ENCODE data around the gene PLXDC1.
A peak's percentile ranks its signal among the peaks of the same experiment; 100 is the strongest.

The PLXDC1 gene

GRCh38 chr17:39096508-39097149, 54.8 kb downstream of the PLXDC1 start:
- no peak for DNase-seq

DNA sequence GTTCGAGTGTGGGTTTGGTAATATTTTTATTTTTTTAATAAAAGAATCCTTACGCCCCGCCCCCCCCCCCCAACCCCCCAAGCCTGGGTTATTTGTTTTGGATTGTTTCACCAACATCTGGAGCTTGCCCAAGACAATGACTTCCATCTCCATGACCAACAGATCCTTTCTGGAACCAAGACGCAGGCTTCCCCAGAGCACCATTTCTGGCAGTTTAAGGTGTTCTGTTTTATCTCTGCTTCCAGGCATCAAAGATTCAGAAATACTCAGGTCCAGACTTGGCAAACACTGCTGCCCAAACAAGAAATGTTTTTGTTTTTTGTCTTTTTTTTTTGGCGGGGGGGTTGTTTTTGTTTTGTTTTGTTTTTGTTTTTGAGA, 56.1 kb downstream of the PLXDC1 start:
- no peak for DNase-seq

- no peak for DNase-seq
Measured at GRCh38 chr17:39094607-39095308, 56.7 kb downstream of the PLXDC1 start.

DNA sequence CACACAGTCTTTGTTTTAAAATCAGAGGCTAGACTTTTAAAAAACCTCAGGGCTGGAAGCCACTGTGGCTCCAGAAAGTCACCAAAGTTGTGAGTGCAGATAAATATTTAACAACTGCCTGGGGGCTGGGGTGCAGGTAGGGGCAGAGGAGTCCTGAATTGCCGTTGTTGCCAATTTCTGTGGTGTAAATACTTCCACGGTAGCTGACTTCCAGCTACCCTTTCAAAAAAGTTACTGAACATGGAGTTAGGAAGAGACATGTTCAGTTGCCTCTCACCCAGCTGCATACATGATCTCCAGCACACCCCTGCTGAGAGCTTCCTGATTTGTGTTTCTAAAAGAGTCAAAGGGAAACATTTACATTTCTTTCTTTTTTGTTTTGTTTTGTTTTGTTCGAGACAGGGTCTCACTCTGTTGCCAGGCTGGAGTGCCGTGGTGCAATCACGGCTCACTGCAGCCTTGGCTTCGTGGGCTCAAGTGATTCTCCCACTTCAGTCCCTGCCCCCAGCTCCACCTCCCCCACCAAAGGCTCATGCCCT, 58.7 kb downstream of the PLXDC1 start:
- no peak for DNase-seq

DNA sequence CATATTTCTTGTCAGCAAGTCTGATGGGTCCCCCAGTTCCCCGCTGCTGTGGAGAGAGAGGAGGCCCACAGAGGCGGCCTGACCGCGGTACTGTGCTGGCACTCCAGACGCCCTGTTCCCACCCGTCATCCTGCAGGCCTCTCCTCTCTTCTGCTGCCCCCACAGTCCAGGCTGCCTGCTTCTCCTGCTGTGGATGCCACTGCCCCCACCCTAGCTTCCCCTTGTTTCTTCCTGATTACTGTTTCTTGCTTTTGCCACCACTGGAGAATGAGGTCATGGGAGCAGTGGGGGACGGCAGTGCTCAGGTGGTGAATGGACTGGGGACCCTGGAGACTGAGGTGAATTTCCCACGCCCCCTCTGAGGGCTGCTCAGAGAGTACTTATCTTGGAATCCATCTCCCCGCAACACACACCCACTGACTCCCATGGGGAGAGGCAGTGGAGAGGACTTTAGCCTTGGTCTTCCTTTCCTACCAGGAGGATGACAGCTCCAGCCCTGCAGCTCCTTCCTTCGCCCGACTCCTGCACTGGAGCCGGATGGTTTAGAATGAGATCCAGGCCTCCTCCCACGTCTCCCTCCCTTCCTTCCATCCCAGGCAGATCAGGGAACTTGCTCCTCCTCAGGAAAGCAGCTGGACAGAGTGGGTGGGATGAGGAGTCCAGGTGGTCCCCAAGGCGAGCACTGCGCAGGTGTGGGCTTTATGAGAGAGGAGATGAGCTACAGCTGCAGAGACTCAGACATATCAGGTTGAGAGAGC, 60.4 kb downstream of the PLXDC1 start:
- no peak for DNase-seq

DNA sequence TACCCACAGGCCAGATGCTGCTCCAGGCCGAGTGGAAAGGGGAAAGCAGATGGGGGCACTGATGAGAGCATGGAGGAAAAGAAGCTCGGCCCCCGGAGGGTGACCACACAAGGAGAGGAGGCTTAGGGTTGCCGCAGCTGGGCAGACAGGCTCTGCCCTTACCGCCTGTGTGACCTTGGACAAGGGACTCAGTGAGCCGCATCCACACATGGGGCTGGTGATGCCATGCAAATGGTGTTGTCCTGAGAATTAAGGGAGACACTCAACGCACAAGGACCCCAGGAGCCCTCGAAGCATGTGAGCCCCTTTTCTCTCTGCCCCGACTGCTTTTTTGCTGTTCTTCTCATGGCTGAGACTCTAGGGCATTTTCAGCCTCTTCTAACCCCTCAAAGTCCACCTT, 61.0 kb downstream of the PLXDC1 start:
- DNase-seq: no peak

GRCh38 chr17:39084558-39084957, 66.9 kb downstream of the PLXDC1 start:
- DNase-seq: no peak

- no peak for DNase-seq
Measured at GRCh38 chr17:39083270-39083669, 68.2 kb downstream of the PLXDC1 start.

DNA sequence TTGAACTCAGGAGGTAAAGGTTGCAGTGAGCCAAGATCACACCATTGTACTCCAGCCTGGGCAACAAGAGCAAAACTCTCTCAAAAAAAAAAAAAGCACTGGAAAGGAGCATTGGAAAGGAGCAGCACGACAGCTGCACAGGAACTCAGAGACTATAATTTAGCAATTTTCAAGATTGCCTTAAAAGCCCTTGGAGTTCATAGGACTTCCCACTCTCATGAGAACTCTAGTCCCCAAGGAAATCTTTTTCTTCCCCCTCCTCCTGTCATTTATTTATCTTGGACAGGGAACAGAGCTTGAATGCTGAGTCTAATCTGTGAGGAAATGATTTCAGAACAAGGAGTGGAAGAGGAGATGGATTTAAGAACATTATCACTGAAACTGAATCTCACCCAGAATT, 69.0 kb downstream of the PLXDC1 start:
- DNase-seq: no peak

DNA sequence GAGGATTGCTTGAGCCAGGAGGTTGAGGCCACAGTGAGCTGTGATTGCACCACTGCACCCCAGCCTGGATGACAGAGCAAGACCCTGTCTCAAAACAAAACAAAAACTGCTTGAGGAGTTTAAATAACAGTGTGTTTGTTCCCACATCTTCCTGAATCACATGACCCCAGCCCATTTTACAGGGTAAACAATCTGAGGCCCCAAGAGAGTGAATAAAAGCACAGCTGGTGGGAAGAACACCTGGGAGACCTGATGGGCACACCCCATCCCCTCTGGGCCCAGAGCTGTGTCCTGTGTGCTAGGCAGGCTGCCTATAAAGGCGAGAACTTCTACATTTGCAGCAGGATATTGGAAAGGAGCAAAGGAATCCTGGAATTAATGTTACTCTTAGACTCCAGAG, 69.6 kb downstream of the PLXDC1 start:
- DNase-seq: no peak

DNA sequence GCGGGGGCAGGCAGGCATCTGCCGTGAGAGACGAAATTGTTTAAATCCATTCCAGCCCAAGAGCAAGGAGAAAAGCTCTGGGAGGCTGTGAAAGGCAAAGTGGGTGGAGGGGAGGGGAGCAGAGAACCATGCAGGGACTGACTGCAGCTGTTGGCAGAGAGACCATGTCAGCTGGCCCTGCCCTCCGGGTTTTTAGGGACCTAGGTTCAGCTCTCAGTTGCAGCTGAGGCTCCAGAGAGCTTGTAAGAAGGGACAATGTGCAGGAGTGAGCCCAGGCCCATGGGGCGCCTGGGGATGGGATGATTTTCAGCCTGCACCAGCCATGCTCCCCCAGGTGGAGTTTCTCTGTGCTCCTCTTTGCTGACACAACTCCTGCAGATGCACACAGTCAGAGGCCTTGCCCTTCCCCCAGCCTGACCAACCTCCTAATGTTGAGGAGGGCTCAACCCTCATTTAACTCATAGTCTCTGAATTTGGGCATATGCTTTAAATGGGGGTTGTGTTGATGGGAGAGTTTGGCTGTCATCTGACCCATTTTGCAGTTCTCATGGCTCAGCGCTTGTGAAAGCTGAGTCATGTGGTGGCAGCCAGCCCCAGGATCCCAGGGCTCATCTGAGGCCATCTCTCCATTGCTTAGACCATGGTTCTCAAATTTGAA, 70.9 kb downstream of the PLXDC1 start:
- peak in 1 of 14 donors; percentile 8 for DNase-seq

DNA sequence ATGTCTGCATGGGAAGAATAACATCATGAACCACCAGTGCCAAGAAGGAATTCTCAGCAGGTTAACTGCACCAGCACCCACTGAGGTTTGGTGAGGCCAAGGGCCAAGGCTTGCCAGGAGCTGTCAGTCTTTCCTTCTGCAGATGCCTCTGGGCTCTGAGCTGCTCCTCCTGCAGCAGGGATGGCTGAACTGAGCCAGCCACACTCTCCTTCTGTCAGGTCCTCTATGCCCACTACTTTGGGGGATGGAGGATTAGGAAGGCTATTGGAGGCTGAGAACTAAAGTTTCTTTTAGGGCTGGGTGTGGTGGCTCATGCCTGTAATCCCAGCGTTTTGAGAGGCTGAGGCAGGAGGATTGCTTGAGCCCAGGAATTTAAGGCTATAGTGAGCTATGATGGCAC, 71.6 kb downstream of the PLXDC1 start:
- DNase-seq: no peak

- DNase-seq: no peak
Measured at GRCh38 chr17:39077866-39078265, 73.6 kb downstream of the PLXDC1 start.

GRCh38 chr17:39077252-39077651, 74.2 kb downstream of the PLXDC1 start:
- DNase-seq: no peak

- no peak for DNase-seq
Measured at GRCh38 chr17:39074676-39075075, 76.8 kb downstream of the PLXDC1 start.

GRCh38 chr17:39073916-39074315, 77.5 kb downstream of the PLXDC1 start:
- DNase-seq: no peak

GRCh38 chr17:39073353-39073752, 78.1 kb downstream of the PLXDC1 start:
- DNase-seq: no peak

DNA sequence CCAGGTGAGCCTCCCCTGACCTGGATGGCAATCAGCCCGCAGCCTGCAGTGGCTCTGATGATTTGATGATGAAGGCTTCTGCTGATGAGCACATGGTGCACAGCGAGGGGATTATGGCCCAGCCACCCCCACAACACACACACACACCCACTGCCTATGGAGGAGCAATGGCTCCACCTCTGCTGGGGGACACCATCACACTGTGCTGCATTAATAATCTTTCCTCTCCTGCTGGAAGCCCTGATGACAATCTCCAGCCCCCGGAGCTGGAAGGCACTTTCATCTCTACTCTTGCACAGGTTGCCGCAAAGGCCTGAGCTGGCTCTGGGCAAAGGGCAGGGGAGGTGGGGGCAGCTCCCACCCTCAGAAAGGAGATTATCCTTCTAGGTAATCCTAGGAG, 79.9 kb downstream of the PLXDC1 start:
- no peak for DNase-seq

DNA sequence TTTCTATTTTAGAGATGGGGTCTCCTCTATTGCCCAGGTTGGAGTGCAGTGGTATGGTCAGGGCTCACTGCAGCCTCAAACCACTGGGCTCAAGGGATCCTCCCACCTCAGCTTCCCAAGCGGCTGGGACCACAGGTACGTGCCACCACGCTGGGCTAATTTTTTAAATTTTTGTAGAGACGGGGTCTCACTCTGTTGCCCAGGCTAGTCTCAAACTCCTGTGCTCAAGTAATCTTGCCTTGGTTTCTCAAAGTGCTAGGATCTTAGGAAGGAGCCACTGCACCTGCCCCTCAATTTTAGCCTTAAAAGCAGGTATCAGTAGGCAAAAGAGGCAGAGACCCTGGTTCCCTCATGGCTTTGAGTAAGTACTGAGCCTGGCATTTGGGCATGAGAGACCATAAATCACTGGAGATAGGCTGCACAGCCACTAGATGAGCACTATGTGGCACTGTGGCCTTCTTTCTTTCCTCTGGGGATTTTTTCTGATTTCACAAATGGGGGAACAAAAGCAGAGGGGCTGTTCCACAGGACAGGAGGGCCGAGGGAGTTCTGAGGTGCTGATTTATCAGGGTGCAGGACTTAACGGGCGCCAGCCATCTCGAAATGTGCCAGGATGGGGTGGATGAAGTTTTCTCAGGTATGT, 82.2 kb downstream of the PLXDC1 start:
- DNase-seq: peak in 1 of 14 donors; percentile 8

DNA sequence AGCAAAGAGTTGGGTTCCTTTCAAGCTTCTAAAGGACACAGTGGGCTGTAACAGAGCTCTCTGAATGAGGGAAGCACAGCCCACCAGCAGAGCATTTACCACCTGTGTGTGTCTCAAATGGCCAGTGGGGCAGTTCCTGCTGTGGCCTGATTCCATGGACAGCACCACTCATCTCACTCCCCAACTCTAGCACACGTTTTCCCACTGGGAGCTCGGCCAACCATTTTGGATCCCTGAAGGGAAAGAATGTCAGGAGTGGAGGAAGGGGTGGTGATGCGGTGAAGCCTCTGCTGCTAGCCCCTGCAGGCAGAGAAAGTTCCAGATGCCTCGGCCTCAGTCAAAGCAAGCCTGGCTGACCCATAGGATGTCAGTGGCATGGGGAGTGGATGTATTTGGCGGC, 86.6 kb downstream of the PLXDC1 start:
- no peak for DNase-seq

DNA sequence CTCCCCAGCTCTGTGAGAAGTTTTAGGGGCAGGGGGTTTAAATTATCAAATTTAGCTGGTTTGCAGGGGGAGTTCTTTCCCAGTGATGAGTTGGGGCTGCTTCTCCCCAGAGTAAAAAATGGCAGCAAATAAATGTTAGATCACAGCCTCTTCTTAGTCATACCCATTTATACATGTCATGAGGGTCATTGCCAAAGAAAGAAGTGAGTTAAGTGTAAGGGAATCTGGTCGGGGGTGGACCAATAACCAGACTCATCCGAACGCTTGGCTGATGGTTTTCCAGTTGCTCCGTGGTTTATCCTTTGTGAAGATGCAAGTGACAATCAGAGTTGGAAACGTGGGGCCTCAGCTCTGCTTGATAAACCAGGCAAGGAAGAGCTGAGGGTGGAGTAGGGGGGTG, 87.1 kb downstream of the PLXDC1 start:
- no peak for DNase-seq

DNA sequence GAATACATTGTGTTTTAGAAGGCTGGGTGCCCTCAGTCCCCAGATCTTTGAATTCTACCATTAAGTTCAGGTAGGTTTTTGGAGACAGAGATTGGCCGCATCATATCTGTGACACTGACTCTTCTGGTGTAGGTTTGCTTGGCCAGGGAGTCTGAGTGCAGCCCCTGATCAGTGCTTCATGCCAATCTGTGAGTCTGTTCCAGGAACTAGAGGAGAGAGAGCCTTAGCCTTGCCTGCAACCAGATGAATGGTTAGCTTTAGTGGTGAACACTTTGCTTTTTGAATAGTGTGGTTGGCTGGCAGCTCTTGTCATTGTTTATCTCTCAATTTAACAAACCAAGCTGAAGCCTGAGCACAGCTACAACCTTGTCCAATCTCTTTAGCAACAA, 87.8 kb downstream of the PLXDC1 start:
- DNase-seq: no peak
